Tibial artery (tissue), 4 donors: ENCODE measurements around the gene FOXJ1.

ENCODE experiments used
- DNase-seq, 2 donors: peaks; one replicate each; pipeline ENCODE4 v3.0.0-alpha.2; 2019
- H3K27ac ChIP-seq, 2 donors: fragments of 200-600 bp; sonication (generic) in 1 of 2; 1 replicate in 1 of 2; 2 replicates in 1 of 2; pipeline ENCODE4 v1.5.1; 2018 to 2019; ENCODE audit warnings: mild to moderate bottlenecking in 1 of 2
- H3K27me3 ChIP-seq, 2 donors: fragments of 200-600 bp; sonication (generic) in 1 of 2; one replicate each; pipeline versions ENCODE4 v1.5.1 to v1.6.0; 2016 to 2019
- H3K36me3 ChIP-seq, 3 donors: fragments of 200-600 bp; sonication (generic) in 2 of 3; one replicate each; pipeline ENCODE4 v1.5.1; 2016 to 2019; ENCODE audit warnings: mild to moderate bottlenecking in 2 of 3
- H3K4me1 ChIP-seq, 4 donors: fragments of 200-600 bp; sonication (generic) in 2 of 4; 1 replicate in 3 of 4; 2 replicates in 1 of 4; pipeline ENCODE4 v1.5.1; 2016 to 2019
- H3K4me3 ChIP-seq, 2 donors: fragments of 200-600 bp; sonication (generic) in 1 of 2; 1 replicate in 1 of 2; 2 replicates in 1 of 2; pipeline ENCODE4 v1.5.1; 2018 to 2019; ENCODE audit warnings: mild to moderate bottlenecking in 2 of 2
- H3K9me3 ChIP-seq, 3 donors: fragments of 200-600 bp; sonication (generic) in 1 of 3; one replicate each; pipeline ENCODE4 v1.5.1; 2016 to 2019
- CTCF ChIP-seq, 2 experiments: fragments of 200-600 bp in 1 of 2; fragments of 450-650 bp in 1 of 2; IDR thresholded peaks; one replicate each; pipeline ENCODE4 v1.5.1; 2017 to 2019; ENCODE audit warnings: antibody characterized with exemption in 2 of 2, mild to moderate bottlenecking in 1 of 2, moderate library complexity in 1 of 2
- intact Hi-C: fragments of 100-400 bp; cut with DNase I; formaldehyde crosslinking; loops from one replicate; pipeline ENCODE4 v1.15.0; 2023; ENCODE audit warnings: low total_unique reads

FOXJ1 gene

GRCh38 chr17:76111956-76112355, 29.1 kb downstream of the FOXJ1 start:
- TF ChIP-seq CTCF (IDR thresholded peaks at IDR 0.05): no peak

GRCh38 chr17:76107509-76107908, 33.5 kb downstream of the FOXJ1 start:
- H3K4me1 ChIP-seq: peaks cover 0 to 14% (median 11%) of the 10 kb centered on the region in 4 donors
- no peak for TF ChIP-seq CTCF (IDR thresholded peaks at IDR 0.05)
- intact Hi-C loops: no loop called here

More at GRCh38 chr17:76111956-76112355, 29.1 kb downstream of the FOXJ1 start:
- Histone ChIP-seq H3K4me1 (no peaks in the 10 kb centered on the region), H3K4me3 (no peak overlapping the region), H3K27me3 (peaks cover 0 to 6% of the 10 kb centered on the region in 2 donors), H3K27ac (no peak overlapping the region), H3K9me3 (no peaks in the 10 kb centered on the region), H3K36me3 (no peaks in the 10 kb centered on the region)
- no peak for DNase-seq
- intact Hi-C loops: no loop called here

GRCh38 chr17:76106703-76107102, 34.3 kb downstream of the FOXJ1 start:
- no peak for DNase-seq
- Histone ChIP-seq H3K4me1 (peaks cover 0 to 22% (median 18%) of the 10 kb centered on the region in 4 donors), H3K27ac (no peak overlapping the region), H3K36me3 (peaks cover 1 to 5% (median 1%) of the 10 kb centered on the region in 3 donors), H3K9me3 (no peaks in the 10 kb centered on the region), H3K27me3 (peaks cover 0 to 6% of the 10 kb centered on the region in 2 donors), H3K4me3 (no peak overlapping the region)
- no peak for TF ChIP-seq CTCF (IDR thresholded peaks at IDR 0.05)
- intact Hi-C loops: no loop called here

More at GRCh38 chr17:76107509-76107908, 33.5 kb downstream of the FOXJ1 start:
- Histone ChIP-seq H3K27me3 (peaks cover 0 to 6% of the 10 kb centered on the region in 2 donors), H3K4me3 (no peak overlapping the region), H3K36me3 (no peaks in the 10 kb centered on the region), H3K27ac (no peak overlapping the region), H3K9me3 (no peaks in the 10 kb centered on the region)
- no peak for DNase-seq

DNA sequence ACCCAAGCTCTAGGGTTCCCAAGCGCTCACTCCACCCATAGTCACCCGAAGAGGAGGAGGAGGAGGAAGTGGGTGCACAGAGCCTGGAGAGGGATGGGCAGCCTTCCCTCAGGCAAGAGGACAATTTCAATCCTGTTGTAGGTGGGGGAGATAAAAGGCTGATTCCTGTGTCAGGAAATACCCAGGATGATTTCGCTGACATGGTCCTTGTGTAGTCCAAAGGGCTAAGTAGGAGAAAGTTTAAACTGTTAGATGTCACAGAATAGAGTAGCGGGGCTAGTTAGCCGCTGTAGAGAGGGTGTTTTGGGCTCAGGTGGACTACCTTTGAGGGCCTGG, 36.2 kb downstream of the FOXJ1 start:
- Histone ChIP-seq H3K27me3 (no peaks in the 10 kb centered on the region), H3K9me3 (no peaks in the 10 kb centered on the region), H3K4me1 (peaks cover 0 to 23% (median 19%) of the 10 kb centered on the region in 4 donors), H3K4me3 (no peak overlapping the region), H3K27ac (no peak overlapping the region), H3K36me3 (peaks cover 14 to 23% (median 18%) of the 10 kb centered on the region in 3 donors)
- no peak for DNase-seq
- no peak for TF ChIP-seq CTCF (IDR thresholded peaks at IDR 0.05)
- intact Hi-C loops: no loop called here

- peaks cover 20 to 29% (median 23%) of the 10 kb centered on the region in 3 donors for H3K36me3 ChIP-seq
- peaks cover 0 to 23% (median 19%) of the 10 kb centered on the region in 4 donors for H3K4me1 ChIP-seq
- no peaks in the 10 kb centered on the region for H3K27me3 ChIP-seq
- DNase-seq: no peak
- no peak for TF ChIP-seq CTCF (IDR thresholded peaks at IDR 0.05)
- peak overlapping the region; percentile 77 to 79 for H3K27ac ChIP-seq
- no peaks in the 10 kb centered on the region for H3K9me3 ChIP-seq
- intact Hi-C loops: no loop called here
- peak overlapping the region; percentile 81 to 83 for H3K4me3 ChIP-seq
These were observed 36.7 kb downstream of the FOXJ1 start for GRCh38 chr17:76104140-76104895.
